MM.1S (cell line): Measurements from ENCODE around the gene G3BP1.

Experiments
- CTCF ChIP-seq: fragments of 300-600 bp; sonication (generic); IDR thresholded peaks from 2 replicates; pipeline ENCODE4 v1.5.1; 2016; ENCODE audit warnings: antibody characterized with exemption, low read length, mixed read lengths
- EZH2 ChIP-seq: fragments of 300-600 bp; sonication (generic); optimal IDR thresholded peaks from 2 replicates; pipeline ENCODE3; 2017; ENCODE audit warnings: low read depth, mild to moderate bottlenecking, antibody characterized with exemption, low read length, mixed read lengths

DNA sequence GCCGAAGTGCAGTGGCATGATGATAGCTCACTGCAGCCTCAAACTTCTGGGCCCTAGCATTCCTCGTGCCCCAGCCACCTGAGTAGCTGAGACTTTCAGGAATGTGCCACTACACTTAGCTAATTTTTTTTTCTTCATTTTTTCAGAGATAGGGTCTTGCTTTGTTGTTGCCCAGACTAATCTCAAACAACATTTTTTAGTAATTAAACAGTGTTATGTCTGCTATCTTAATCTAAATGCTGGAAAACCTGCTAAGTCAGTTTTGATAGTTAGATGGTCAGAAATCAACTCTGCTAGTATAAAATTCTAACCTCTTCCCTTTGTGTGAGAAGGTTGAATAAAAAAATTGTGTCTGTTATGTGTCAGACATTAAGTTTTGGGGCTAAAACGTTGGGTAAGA, 12.4 kb downstream of the G3BP1 start:
- TF ChIP-seq CTCF (no peak), EZH2 (no peak)
